Coronary artery (tissue), 2 donors: ENCODE results near the gene TMEM63B.
A peak's percentile ranks its signal among the peaks of the same experiment; 100 is the strongest.

ENCODE experiments used
- DNase-seq: peaks from one replicate; pipeline ENCODE4 v3.0.0-alpha.2; 2017; ENCODE audit warnings: low spot score
- H3K27ac ChIP-seq, 2 donors: fragments of 200-600 bp; sonication (generic); one replicate each; pipeline ENCODE4 v1.5.1; 2016 to 2019
- H3K4me3 ChIP-seq: fragments of 200-600 bp; sonication (generic); 2 replicates; pipeline ENCODE4 v1.5.1; 2016; ENCODE audit warnings: mild to moderate bottlenecking, moderate library complexity
- CTCF ChIP-seq: fragments of 200-600 bp; sonication (generic); IDR thresholded peaks from one replicate; pipeline ENCODE4 v1.5.1; 2019; ENCODE audit warnings: antibody characterized with exemption

TMEM63B gene

GRCh38 chr6:44120692-44121443 lies 6.5 kb upstream of the TMEM63B start:
- no peak for DNase-seq
- Histone ChIP-seq H3K27ac (no peak overlapping the region), H3K4me3 (no peak overlapping the region)
- TF ChIP-seq CTCF, result no peak

- peak overlapping the region in 1 of 2 donors; percentile 21 for H3K27ac ChIP-seq
- DNase-seq, result no peak
- no peak for TF ChIP-seq CTCF
- no peak overlapping the region for H3K4me3 ChIP-seq
Observed at GRCh38 chr6:44122801-44123200, 4.6 kb upstream of the TMEM63B start.

- H3K4me3 ChIP-seq, result no peak overlapping the region
- H3K27ac ChIP-seq, result no peak overlapping the region
- DNase-seq, result no peak
- no peak for TF ChIP-seq CTCF
Observed at GRCh38 chr6:44123544-44123943, 3.8 kb upstream of the TMEM63B start.

GRCh38 chr6:44126320-44127149 lies 819 bp upstream of the TMEM63B start:
- TF ChIP-seq CTCF, result no peak
- peak overlapping the region; percentile 87 to 95 for H3K27ac ChIP-seq
- H3K4me3 ChIP-seq, result peak overlapping the region; percentile 78
- DNase-seq, result no peak

- no peak for TF ChIP-seq CTCF
- DNase-seq, result peak; percentile 80
- H3K27ac ChIP-seq, result peak overlapping the region; percentile 87 to 95
- peak overlapping the region; percentile 78 for H3K4me3 ChIP-seq
Observed at GRCh38 chr6:44128020-44128917, 915 bp downstream of the TMEM63B start.

GRCh38 chr6:44129841-44130322 lies 2.5 kb downstream of the TMEM63B start:
- no peak for DNase-seq
- TF ChIP-seq CTCF, result no peak
- Histone ChIP-seq H3K4me3 (no peak overlapping the region), H3K27ac (no peak overlapping the region)
